Mesendoderm (in vitro differentiated cells): ENCODE data around the gene F10.
"Not testable (repeated sequence)": the region's sequence is repeated elsewhere in the genome, so short reads cannot be mapped to it uniquely, and the experiment has no call there.

ENCODE experiments used
- DNase-seq: peaks from one replicate; pipeline ENCODE4 v3.0.0; 2013
- H2AK5ac ChIP-seq: 2 replicates; pipeline ENCODE4 v1.6.1; 2013; ENCODE audit warnings: low read length, inconsistent platforms
- H2BK120ac ChIP-seq: 2 replicates; pipeline ENCODE4 v1.6.1; 2013; ENCODE audit warnings: low read depth, mild to moderate bottlenecking, low read length, moderate library complexity, mixed read lengths
- H2BK15ac ChIP-seq: replicated peaks from 2 replicates; pipeline ENCODE4 v1.6.1; 2013; ENCODE audit warnings: low read depth, mild to moderate bottlenecking, moderate library complexity
- H2BK5ac ChIP-seq: 2 replicates; pipeline ENCODE4 v1.6.1; 2013; ENCODE audit warnings: low read length, inconsistent platforms
- H3K18ac ChIP-seq: 2 replicates; pipeline ENCODE4 v1.6.1; 2013; ENCODE audit warnings: mild to moderate bottlenecking, low read length, mixed read lengths
- H3K23ac ChIP-seq: one replicate; pipeline ENCODE4 v1.6.1; 2013; ENCODE audit warnings: low read length
- H3K27ac ChIP-seq: 2 replicates; pipeline ENCODE4 v1.5.1; 2013; ENCODE audit warnings: low read depth, mild to moderate bottlenecking, inconsistent platforms, low read length, moderate library complexity
- H3K27me3 ChIP-seq: 2 replicates; pipeline ENCODE4 v1.6.1; 2013; ENCODE audit warnings: low read length, control low read depth, mild to moderate bottlenecking, inconsistent platforms; ENCODE audit not compliant: insufficient read depth, poor library complexity
- H3K36me3 ChIP-seq: 2 replicates; pipeline ENCODE4 v1.6.1; 2013; ENCODE audit warnings: low read length, inconsistent platforms; ENCODE audit not compliant: control insufficient read depth, insufficient read depth
- H3K4ac ChIP-seq: one replicate; pipeline ENCODE4 v1.6.1; 2013; ENCODE audit warnings: low read depth, mild to moderate bottlenecking, low read length, moderate library complexity
- H3K4me1 ChIP-seq: 2 replicates; pipeline ENCODE4 v1.6.1; 2013; ENCODE audit warnings: low read depth, low read length, inconsistent platforms; ENCODE audit not compliant: control insufficient read depth
- H3K4me2 ChIP-seq: 2 replicates; pipeline ENCODE4 v1.6.1; 2013; ENCODE audit warnings: low read length
- H3K4me3 ChIP-seq: 2 replicates; pipeline ENCODE4 v1.5.1; 2013; ENCODE audit warnings: mild to moderate bottlenecking, low read length
- H3K56ac ChIP-seq: one replicate; pipeline ENCODE4 v1.6.1; 2013; ENCODE audit warnings: low read length
- H3K79me1 ChIP-seq: 2 replicates; pipeline ENCODE4 v1.6.1; 2013; ENCODE audit warnings: low read length, inconsistent platforms
- H3K79me2 ChIP-seq: 2 replicates; pipeline ENCODE4 v1.6.1; 2013; ENCODE audit warnings: mild to moderate bottlenecking, low read length; ENCODE audit not compliant: control insufficient read depth, insufficient read depth
- H3K9ac ChIP-seq: 2 replicates; pipeline ENCODE4 v1.6.1; 2013; ENCODE audit warnings: low read length, inconsistent platforms
- H4K5ac ChIP-seq: one replicate; pipeline ENCODE4 v1.6.1; 2013; ENCODE audit warnings: low read length
- H4K8ac ChIP-seq: one replicate; pipeline ENCODE4 v1.6.1; 2013; ENCODE audit warnings: low read depth, mild to moderate bottlenecking, control low read depth, low read length, moderate library complexity
- WGBS: extraction: QIAGEN DNeasy Blood & Tissue Kit; methylation state at CpG from one replicate; pipeline ENCODE4 v1.1.7; 2013; ENCODE audit warnings: low lambda C conversion rate, missing lambda C conversion rate; ENCODE audit not compliant: insufficient coverage; ENCODE audit errors: extremely low coverage; 5-methylcytosine and 5-hydroxymethylcytosine counted together

Gene F10

GRCh38 chr13:113076681-113077401, 45.8 kb upstream of the F10 start:
- Histone ChIP-seq H2BK120ac (no peak overlapping the region), H4K5ac (no peak overlapping the region), H3K79me1 (no peaks in the 10 kb centered on the region), H3K4ac (no peak overlapping the region), H3K23ac (no peak overlapping the region), H4K8ac (no peak overlapping the region), H3K27me3 (no peaks in the 10 kb centered on the region), H3K9ac (no peak overlapping the region), H2BK15ac (no peak overlapping the region), H3K79me2 (no peaks in the 10 kb centered on the region), H3K18ac (no peak overlapping the region), H3K4me3 (no peak overlapping the region), H2BK5ac (no peak overlapping the region), H2AK5ac (no peak overlapping the region), H3K4me1 (no peaks in the 10 kb centered on the region), H3K56ac (no peak overlapping the region), H3K4me2 (no peak overlapping the region), H3K27ac (no peak overlapping the region), H3K36me3 (no peaks in the 10 kb centered on the region)
- no CpG with 5 or more reads among the region's 39 CpGs for WGBS
- no peak for DNase-seq

GRCh38 chr13:113077566-113077952, 45.0 kb upstream of the F10 start:
- Histone ChIP-seq H4K5ac (no peak overlapping the region), H3K23ac (no peak overlapping the region), H2BK5ac (no peak overlapping the region), H3K36me3 (no peaks in the 10 kb centered on the region), H3K27me3 (no peaks in the 10 kb centered on the region), H3K4me3 (no peak overlapping the region), H3K9ac (no peak overlapping the region), H3K56ac (no peak overlapping the region), H4K8ac (no peak overlapping the region), H2BK15ac (no peak overlapping the region), H3K4ac (no peak overlapping the region), H2AK5ac (no peak overlapping the region), H3K4me2 (no peak overlapping the region), H3K4me1 (no peaks in the 10 kb centered on the region), H3K27ac (no peak overlapping the region), H2BK120ac (no peak overlapping the region), H3K79me2 (no peaks in the 10 kb centered on the region), H3K79me1 (no peaks in the 10 kb centered on the region), H3K18ac (no peak overlapping the region)
- DNase-seq: no peak
- WGBS: no CpG with 5 or more reads among the region's 20 CpGs

DNA sequence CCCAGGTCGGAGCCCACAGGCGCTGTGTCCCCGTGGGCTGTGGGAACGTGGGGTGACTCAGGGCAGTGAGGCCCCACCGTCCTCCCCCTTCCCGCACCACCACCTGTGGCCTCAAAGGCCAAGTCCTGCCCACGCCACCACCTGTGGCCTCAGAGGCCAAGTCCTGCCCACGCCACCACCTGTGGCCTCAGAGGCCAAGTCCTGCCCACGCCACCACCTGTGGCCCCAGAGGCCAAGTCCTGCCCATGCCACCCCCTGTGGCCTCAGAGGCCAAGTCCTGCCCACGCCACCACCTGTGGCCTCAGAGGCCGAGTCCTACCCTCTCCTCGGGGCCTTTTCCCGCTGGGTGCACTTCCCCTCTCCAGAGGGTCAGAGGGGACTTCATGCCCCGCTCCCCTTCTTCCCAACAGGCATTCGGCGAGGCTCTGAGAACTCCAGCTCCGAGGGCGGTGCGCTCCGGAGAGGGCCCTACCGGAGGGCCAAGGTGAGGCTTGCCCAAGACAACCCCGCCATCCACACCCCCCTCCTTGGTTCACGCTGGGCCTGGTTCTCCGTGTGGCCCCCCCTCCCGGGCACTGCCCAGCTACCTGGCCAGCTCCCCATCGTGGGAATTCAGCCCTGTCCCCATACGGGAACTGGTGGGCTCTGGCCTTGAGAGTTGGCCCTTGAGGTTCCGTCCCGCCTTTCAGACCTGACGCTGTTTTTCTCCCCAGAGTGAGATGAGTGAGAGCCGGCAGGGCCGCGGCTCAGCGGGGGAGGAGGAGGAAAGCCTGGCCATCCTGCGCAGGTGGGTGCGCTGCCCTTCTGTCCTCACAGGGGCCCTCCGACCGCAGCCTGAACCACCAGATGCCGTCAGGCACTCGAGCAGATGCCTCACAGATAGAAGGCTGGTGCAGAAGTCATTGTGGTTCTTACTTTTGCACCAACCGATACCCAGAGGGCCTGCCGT, 44.4 kb upstream of the F10 start:
- no peak overlapping the region for H3K4ac ChIP-seq
- no peaks in the 10 kb centered on the region for H3K79me2 ChIP-seq
- WGBS: no CpG with 5 or more reads among the region's 42 CpGs
- no peaks in the 10 kb centered on the region for H3K36me3 ChIP-seq
- H2BK120ac ChIP-seq: no peak overlapping the region
- H2BK15ac ChIP-seq: no peak overlapping the region
- H4K5ac ChIP-seq: no peak overlapping the region
- no peak overlapping the region for H3K18ac ChIP-seq
- H3K4me3 ChIP-seq: no peak overlapping the region
- H3K56ac ChIP-seq: no peak overlapping the region
- H3K4me2 ChIP-seq: no peak overlapping the region
- no peaks in the 10 kb centered on the region for H3K27me3 ChIP-seq
- H2AK5ac ChIP-seq: no peak overlapping the region
- H3K9ac ChIP-seq: no peak overlapping the region
- no peaks in the 10 kb centered on the region for H3K4me1 ChIP-seq
- H4K8ac ChIP-seq: no peak overlapping the region
- H3K23ac ChIP-seq: no peak overlapping the region
- H3K27ac ChIP-seq: no peak overlapping the region
- H3K79me1 ChIP-seq: no peaks in the 10 kb centered on the region
- DNase-seq: no peak
- no peak overlapping the region for H2BK5ac ChIP-seq

GRCh38 chr13:113078902-113079780, 43.5 kb upstream of the F10 start:
- no peak overlapping the region for H2BK5ac ChIP-seq
- H3K4me2 ChIP-seq: no peak overlapping the region
- no peaks in the 10 kb centered on the region for H3K27me3 ChIP-seq
- no peak overlapping the region for H3K9ac ChIP-seq
- H3K79me1 ChIP-seq: no peaks in the 10 kb centered on the region
- WGBS: no CpG with 5 or more reads among the region's 27 CpGs
- no peak overlapping the region for H3K56ac ChIP-seq
- no peak overlapping the region for H4K5ac ChIP-seq
- H3K18ac ChIP-seq: no peak overlapping the region
- no peaks in the 10 kb centered on the region for H3K4me1 ChIP-seq
- H3K36me3 ChIP-seq: no peaks in the 10 kb centered on the region
- no peak for DNase-seq
- H2BK15ac ChIP-seq: no peak overlapping the region
- H3K79me2 ChIP-seq: no peaks in the 10 kb centered on the region
- H3K27ac ChIP-seq: no peak overlapping the region
- no peak overlapping the region for H2BK120ac ChIP-seq
- H4K8ac ChIP-seq: no peak overlapping the region
- H3K23ac ChIP-seq: no peak overlapping the region
- no peak overlapping the region for H3K4me3 ChIP-seq
- H2AK5ac ChIP-seq: no peak overlapping the region
- no peak overlapping the region for H3K4ac ChIP-seq

- H2AK5ac ChIP-seq, H2BK5ac ChIP-seq, H2BK120ac ChIP-seq, H4K5ac ChIP-seq, H3K79me1 ChIP-seq, H3K4me3 ChIP-seq, H3K27me3 ChIP-seq, DNase-seq, H3K4me2 ChIP-seq, H3K36me3 ChIP-seq, H2BK15ac ChIP-seq, H3K23ac ChIP-seq, H3K4me1 ChIP-seq, H3K4ac ChIP-seq, H3K56ac ChIP-seq, H3K79me2 ChIP-seq, H3K27ac ChIP-seq, H4K8ac ChIP-seq, H3K9ac ChIP-seq, H3K18ac ChIP-seq: not testable (repeated sequence)
- no CpG with 5 or more reads among the region's 9 CpGs for WGBS
Observed at GRCh38 chr13:113079781-113080080, 42.9 kb upstream of the F10 start.
